KMS-11 (cell line): ENCODE results near the gene GRAMD2A.

Experiments used
- H2AFZ ChIP-seq: fragments of 200-600 bp; sonication (generic); 2 replicates; pipeline ENCODE4 v1.6.1; 2016; ENCODE audit warnings: antibody characterized with exemption, mixed run types, low read depth
- H3K27ac ChIP-seq: fragments of 200-600 bp; sonication (generic); 2 replicates; pipeline ENCODE4 v1.6.1; 2016; ENCODE audit warnings: mild to moderate bottlenecking, mixed run types
- H3K27me3 ChIP-seq: fragments of 200-600 bp; sonication (generic); 2 replicates; pipeline ENCODE4 v1.6.1; 2017; ENCODE audit warnings: mild to moderate bottlenecking, low read depth, mixed run types, moderate library complexity; ENCODE audit not compliant: insufficient read depth
- H3K36me3 ChIP-seq: fragments of 200-600 bp; sonication (generic); 2 replicates; pipeline ENCODE4 v1.6.1; 2017; ENCODE audit warnings: mild to moderate bottlenecking, mixed run types; ENCODE audit not compliant: insufficient read depth
- H3K4me1 ChIP-seq: fragments of 200-600 bp; sonication (generic); 2 replicates; pipeline ENCODE4 v1.6.1; 2016; ENCODE audit warnings: mild to moderate bottlenecking, low read depth, mixed run types; ENCODE audit not compliant: poor library complexity, severe bottlenecking
- H3K4me2 ChIP-seq: fragments of 200-600 bp; sonication (generic); 2 replicates; pipeline ENCODE4 v1.7.0; 2016; ENCODE audit warnings: mild to moderate bottlenecking, mixed run types
- H3K4me3 ChIP-seq: fragments of 200-600 bp; sonication (generic); IDR thresholded peaks from 2 replicates; pipeline ENCODE4 v1.6.1; 2017; ENCODE audit warnings: low read depth, low read length, mixed read lengths; ENCODE audit not compliant: insufficient read depth
- H3K79me2 ChIP-seq: fragments of 200-600 bp; sonication (generic); 2 replicates; pipeline ENCODE4 v1.6.1; 2016; ENCODE audit warnings: low read depth, mixed run types; ENCODE audit not compliant: insufficient read depth
- H3K9ac ChIP-seq: fragments of 200-600 bp; sonication (generic); 2 replicates; pipeline ENCODE4 v1.6.1; 2016; ENCODE audit warnings: mild to moderate bottlenecking, mixed run types
- H4K20me1 ChIP-seq: fragments of 200-600 bp; sonication (generic); 2 replicates; pipeline ENCODE4 v1.6.1; 2016; ENCODE audit warnings: mild to moderate bottlenecking, mixed run types; ENCODE audit not compliant: insufficient read depth
- CTCF ChIP-seq: fragments of 200-600 bp; sonication (generic); conservative IDR thresholded peaks from 2 replicates; pipeline ENCODE4 v1.6.1; 2017; ENCODE audit warnings: low read depth, mild to moderate bottlenecking, antibody characterized with exemption, low read length, moderate library complexity, mixed read lengths

GRAMD2A gene

DNA sequence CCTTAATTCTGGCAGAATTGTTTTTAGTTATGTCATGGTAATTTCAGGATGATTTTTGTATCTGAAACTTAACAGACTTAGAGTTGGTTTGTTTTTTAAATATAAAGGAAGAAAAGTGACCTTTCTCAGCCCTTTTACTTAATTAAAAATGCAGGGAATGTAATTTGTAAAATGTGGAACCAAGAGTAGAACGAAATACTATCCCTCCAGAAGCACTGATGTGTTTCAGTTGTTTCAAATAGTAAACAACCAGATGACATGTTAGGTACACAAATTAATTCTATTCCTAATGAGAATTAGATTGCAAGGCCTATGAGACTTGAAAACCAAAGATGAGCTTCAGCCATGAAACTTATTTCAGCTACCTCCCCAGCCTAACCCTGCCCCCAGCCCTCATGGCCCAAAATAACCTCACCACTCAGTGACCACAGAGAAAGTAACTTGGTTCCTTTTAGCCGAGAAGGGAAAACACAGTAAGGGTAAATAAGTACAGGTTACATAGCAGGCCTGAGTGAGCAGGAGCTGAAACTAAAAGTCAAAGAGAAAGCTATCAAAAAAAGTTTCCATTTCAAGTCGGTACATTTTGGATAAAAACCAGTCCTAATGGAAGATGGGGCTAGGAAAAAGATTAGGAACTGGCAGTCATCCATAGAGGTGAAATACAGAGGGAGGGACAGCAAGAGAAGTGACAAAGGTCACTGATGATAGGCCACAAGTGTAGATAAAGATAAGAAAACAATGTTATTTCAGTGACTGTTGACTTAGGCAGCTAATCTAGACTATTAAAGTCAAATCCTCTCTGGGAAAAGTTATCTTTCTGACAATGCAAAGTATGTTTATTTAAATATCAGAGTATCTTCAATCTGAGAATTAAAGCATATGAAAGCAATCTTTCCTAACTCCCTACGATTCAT lies 56.2 kb downstream of the GRAMD2A start:
- H2AFZ ChIP-seq = no peak overlapping the region
- H3K36me3 ChIP-seq = no peaks in the 10 kb centered on the region
- no peaks in the 10 kb centered on the region for H3K79me2 ChIP-seq
- H3K4me3 ChIP-seq = no peak overlapping the region
- no peaks in the 10 kb centered on the region for H4K20me1 ChIP-seq
- no peak overlapping the region for H3K9ac ChIP-seq
- no peaks in the 10 kb centered on the region; the same call in 1 of the 2 replicates for H3K27me3 ChIP-seq
- H3K4me1 ChIP-seq = peaks cover 22% of the 10 kb centered on the region
- peak overlapping the region; percentile 22 for H3K4me2 ChIP-seq
- no peak for TF ChIP-seq CTCF
- no peak overlapping the region for H3K27ac ChIP-seq

- Histone ChIP-seq H3K27ac (no peak overlapping the region), H3K27me3 (no peaks in the 10 kb centered on the region; the same call in 1 of the 2 replicates), H3K9ac (no peak overlapping the region), H2AFZ (no peak overlapping the region), H4K20me1 (no peaks in the 10 kb centered on the region), H3K4me2 (no peak overlapping the region), H3K36me3 (no peaks in the 10 kb centered on the region), H3K4me1 (peaks cover 22% of the 10 kb centered on the region), H3K79me2 (no peaks in the 10 kb centered on the region), H3K4me3 (no peak overlapping the region)
- TF ChIP-seq CTCF = no peak
Measured at GRCh38 chr15:72140088-72140487, 57.5 kb downstream of the GRAMD2A start.

GRCh38 chr15:72139667-72140066 lies 57.9 kb downstream of the GRAMD2A start:
- Histone ChIP-seq H2AFZ (no peak overlapping the region), H3K9ac (no peak overlapping the region), H3K4me1 (peaks cover 22% of the 10 kb centered on the region), H3K4me3 (no peak overlapping the region), H3K36me3 (no peaks in the 10 kb centered on the region), H3K79me2 (no peaks in the 10 kb centered on the region), H3K27ac (no peak overlapping the region), H3K4me2 (no peak overlapping the region), H4K20me1 (no peaks in the 10 kb centered on the region), H3K27me3 (no peaks in the 10 kb centered on the region; the same call in 1 of the 2 replicates)
- TF ChIP-seq CTCF = no peak

DNA sequence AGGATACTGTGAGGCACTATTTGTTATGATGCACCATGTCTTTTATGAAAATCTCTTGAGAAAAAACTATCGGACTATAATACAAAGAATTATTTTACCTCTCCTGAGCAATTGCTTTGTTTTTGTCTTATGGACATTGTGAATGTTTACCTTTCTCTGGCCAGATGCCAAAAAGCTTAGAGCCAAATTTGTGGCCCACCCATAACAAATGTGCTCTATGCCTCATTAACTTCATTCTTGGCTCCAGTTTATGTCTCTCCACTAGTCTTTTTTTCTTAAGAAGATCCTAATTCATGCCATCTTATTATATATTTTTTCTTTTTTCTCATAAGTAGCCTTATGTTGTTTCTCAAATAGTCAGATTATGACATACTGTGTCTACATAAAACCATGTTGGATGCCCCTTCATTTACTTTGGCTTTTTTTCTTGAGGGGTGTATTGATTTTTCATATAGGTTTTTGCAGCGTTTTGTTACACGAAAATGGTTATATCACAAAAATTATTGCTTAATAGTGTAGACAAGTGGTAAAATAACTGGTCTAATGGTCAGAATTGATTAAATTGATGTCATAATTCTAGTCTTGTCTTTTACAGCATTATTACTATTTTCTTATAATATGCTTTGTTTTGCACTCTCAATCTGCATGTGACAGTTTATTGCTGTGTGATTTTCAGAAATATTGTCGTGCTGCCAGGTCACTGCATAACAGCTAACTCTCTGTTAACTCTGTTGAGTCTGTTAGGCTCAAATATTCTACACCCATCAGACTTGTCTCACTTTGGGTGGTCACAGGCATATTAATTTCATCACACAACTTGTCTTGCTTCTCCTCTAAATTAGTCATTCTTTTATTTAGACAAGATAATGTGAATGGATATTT lies 61.2 kb downstream of the GRAMD2A start:
- Histone ChIP-seq H3K27ac (no peak overlapping the region), H3K79me2 (no peaks in the 10 kb centered on the region), H3K36me3 (no peaks in the 10 kb centered on the region), H2AFZ (no peak overlapping the region), H4K20me1 (no peaks in the 10 kb centered on the region), H3K27me3 (no peaks in the 10 kb centered on the region; the same call in 1 of the 2 replicates), H3K4me1 (peaks cover 8% of the 10 kb centered on the region), H3K4me3 (no peak overlapping the region), H3K9ac (no peak overlapping the region), H3K4me2 (no peak overlapping the region)
- TF ChIP-seq CTCF = no peak
